Epithelial cell of proximal tubule (primary cell): ENCODE measurements around the gene ANKRD34A. TPM values are rescaled to one million over a fixed set of nuclear protein-coding genes. Genes with fewer than 3 reads are reported as not detected.
"Not testable (repeated sequence)": the region's sequence is repeated elsewhere in the genome, so short reads cannot be mapped to it uniquely, and the experiment has no call there.

Experiments used
- DNase-seq: peaks from one replicate; pipeline ENCODE4 v3.0.0-alpha.2; 2011; ENCODE audit warnings: low read depth
- H3K4me3 ChIP-seq: 2 replicates; pipeline ENCODE4 v1.5.1; 2011; ENCODE audit warnings: low read depth, mild to moderate bottlenecking, low read length
- CTCF ChIP-seq: conservative IDR thresholded peaks from 2 replicates; pipeline ENCODE4 v1.5.1; 2012; ENCODE audit warnings: low read depth, mild to moderate bottlenecking, low read length
- total RNA-seq: library from RNA; depleted of rRNA; stranded (reverse); fragments of >200 nt; gene quantifications from 2 replicates; pipeline ENCODE4 v1.2.3, GENCODE V29; 2015

The ANKRD34A gene
- total RNA-seq, 1 donor from 2014 or later = 0.06 TPM

DNA sequence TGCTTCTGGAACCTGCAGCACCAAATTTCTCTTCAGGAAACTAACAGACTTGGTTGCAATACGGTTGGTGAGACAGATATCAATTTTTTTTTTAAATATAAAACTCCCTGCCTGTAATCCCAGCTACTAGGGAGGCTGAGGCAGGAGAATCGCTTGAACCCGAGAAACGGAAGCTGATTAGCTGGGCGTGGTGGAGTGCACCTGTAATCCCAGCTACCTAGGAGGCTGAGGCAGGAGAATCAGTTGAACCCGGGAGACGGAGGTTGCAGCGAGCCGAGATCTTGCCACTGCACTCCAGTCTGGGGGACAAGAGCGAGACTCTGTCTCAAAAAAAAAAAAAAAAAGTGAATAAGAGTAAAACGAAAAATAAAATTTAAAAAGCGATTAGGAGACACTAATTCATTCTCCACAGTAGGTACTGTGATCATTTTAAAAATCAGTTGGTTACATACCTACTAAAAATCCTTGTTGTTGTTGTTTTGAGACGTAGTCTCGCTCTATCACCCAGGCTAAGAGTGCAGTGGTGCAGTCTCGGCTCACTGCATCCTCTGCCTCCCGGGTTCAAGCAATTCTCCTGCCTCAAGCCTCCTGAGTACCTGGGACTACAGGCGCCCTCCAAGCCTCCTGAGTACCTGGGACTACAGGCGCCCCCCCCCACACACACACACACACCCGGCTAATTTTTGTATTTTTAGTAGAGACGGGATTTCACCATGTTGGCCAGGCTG lies 36.3 kb downstream of the ANKRD34A start:
- TF ChIP-seq CTCF = no peak
- H3K4me3 ChIP-seq = peak overlapping the region; percentile 96
- no peak for DNase-seq

DNA sequence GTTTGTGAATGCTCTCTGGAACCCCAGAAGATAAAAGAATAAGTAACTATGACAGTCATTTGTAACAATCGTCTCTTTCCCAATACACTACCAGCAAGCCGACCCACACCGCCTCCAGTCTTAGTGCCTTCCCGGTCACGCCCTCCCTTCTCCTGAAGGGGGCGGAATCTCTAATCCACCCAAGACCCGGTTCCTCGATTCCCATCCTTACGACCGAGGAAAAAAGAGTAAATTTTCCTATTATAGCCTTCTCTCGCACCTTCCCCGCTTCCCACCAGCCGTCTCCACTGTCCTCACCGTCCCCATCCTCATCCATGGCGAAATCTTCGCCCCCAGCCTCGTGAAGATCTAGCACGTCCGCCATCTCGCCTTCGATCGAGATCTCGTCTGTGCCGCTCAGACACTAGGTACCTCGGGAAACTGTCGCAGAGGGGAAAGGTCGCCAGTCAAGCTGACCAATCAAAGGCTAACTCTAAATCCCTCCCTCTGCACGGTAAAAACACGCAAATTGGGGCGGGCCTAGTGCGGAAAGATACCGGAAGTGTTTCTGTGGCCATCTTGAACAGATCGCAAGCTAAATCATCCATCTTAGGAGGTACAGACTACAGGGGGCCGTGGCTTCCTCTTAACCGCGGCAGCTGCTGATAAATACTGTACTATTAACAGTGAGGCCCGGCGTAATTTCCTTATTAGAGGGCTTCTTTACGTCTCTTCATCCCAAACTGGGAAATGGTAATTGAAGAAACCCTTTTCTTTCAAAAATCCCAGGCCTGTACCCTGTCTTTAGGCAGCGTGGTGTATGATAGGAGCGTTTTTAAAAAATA lies 37.1 kb downstream of the ANKRD34A start, which contains the start of gene RBM8A:
RBM8A (minus strand) TSS at position 422 of the 824 bp plus-strand sequence; CDS start at position 364, 58 bp downstream.
- peak within 1 kb of the TSS; percentile 96 for H3K4me3 ChIP-seq
- peak; percentile 94 for DNase-seq
- peak; percentile 68 for TF ChIP-seq CTCF

DNA sequence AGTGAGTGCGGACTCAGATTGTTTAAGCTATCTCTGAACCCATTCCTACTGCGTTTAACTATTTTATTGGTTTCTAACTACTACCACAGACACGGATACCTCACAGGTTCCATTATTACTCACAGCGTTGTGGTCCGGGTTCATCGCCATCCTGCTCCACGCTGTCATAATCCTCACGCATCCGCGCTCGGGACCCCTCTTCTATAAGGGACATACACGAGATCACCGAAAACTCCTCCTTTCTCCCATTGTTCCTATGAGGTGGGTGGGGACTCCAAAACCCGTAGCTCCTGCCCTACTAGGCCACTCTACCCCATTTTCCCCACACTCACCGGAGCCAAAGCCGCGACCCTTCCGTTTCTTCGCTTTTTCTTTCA lies 37.7 kb downstream of the ANKRD34A start:
- peak overlapping the region; percentile 96 for H3K4me3 ChIP-seq
- no peak for TF ChIP-seq CTCF
- no peak for DNase-seq

- H3K4me3 ChIP-seq = no peak overlapping the region
- TF ChIP-seq CTCF = no peak
- DNase-seq = no peak
Measured at GRCh38 chr1:145922266-145922665, 42.1 kb downstream of the ANKRD34A start.

- not testable (repeated sequence) for DNase-seq
- H3K4me3 ChIP-seq = peak overlapping the region; percentile 95
Measured at GRCh38 chr1:145920297-145920696, 44.1 kb downstream of the ANKRD34A start.

GRCh38 chr1:145918992-145919939 lies 45.1 kb downstream of the ANKRD34A start:
- TF ChIP-seq CTCF = peak; percentile 11
- peak overlapping the region; percentile 95 for H3K4me3 ChIP-seq
- DNase-seq = no peak
